HL-60/S4 (cell line): ENCODE results near the gene AKTIP.
"Not testable (repeated sequence)": the region's sequence is repeated elsewhere in the genome, so short reads cannot be mapped to it uniquely, and the experiment has no call there.

ENCODE experiments used
- in situ Hi-C: fragments of 300-500 bp; cut with MboI; formaldehyde crosslinking; loops from 2 replicates; pipeline ENCODE4 v1.14.3; 2022; ENCODE audit warnings: low sequenced_read_pairs

The AKTIP gene

GRCh38 chr16:53502331-53503269 lies at the start of gene AKTIP:
Gene AKTIP, minus strand, starts transcription at chr16:53503209. Its CDS starts 2,950 bp downstream, at chr16:53500259.
- in situ Hi-C loops = no loop called here

- in situ Hi-C loops = loop anchor here (25.0 kb wide), 1 partner anchor 1412 kb away; no protein-coding TSS in a partner anchor
These were observed 47.1 kb upstream of the AKTIP start for GRCh38 chr16:53549970-53550690.

DNA sequence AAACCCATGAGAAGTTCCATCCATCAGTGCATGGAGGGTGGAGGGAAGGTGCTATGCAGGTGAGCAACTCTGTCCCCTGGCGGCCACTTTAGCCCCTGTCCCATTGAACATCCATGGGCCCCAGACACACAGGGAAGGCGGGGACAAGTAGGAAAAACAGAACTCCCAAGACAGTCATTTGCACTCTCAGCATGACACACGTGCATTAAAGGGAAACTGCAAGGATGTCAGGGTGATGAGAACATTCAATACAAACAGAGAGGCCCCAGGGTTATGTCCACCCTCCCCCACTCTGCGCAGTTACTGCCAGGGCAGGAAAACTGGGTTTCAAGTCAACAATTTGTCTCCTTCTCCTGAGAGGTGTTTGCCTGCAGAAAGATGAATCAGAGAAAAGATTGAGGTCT lies 44.0 kb upstream of the AKTIP start:
- in situ Hi-C loops = no loop called here

DNA sequence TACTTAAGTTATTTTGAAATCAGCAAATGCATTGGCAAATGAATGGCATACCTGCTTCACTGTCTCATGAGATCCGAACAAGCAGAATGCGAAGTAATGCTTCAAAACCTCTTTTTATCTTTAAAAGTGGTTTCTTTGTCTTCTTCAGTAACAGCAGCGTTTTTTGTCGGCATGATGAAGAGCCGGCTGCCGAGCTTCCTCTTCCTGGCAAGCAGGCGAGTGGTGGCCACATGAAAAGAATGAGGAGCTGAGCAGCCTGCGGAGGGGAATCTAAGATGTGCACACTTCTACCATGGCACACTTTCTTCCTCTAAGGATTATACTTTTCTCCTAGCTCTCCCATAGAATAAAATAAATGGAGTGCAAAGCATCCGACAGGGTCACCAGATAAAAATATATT lies 42.4 kb upstream of the AKTIP start:
- in situ Hi-C loops = no loop called here

GRCh38 chr16:53542283-53542682 lies 39.3 kb upstream of the AKTIP start:
- in situ Hi-C loops = no loop called here

DNA sequence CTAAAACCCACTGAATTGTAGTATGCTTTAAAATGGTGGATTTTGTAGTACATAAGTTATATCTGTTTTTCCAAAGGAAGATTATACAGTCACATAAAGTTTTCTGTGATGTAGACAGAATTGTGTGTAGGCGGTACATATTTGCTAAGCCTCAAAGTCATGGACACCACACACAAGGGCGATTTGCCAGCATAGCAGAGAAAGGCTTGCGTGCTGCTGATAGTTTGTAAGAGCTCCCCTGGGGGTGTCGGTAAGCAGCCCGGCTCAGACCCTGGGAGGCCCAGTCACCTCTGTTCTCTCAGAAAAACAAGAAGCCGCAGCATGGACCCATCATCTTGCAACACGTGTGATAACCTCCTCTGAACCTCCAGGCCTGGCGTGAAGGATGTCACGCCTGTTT lies 38.3 kb upstream of the AKTIP start:
- in situ Hi-C loops = no loop called here

DNA sequence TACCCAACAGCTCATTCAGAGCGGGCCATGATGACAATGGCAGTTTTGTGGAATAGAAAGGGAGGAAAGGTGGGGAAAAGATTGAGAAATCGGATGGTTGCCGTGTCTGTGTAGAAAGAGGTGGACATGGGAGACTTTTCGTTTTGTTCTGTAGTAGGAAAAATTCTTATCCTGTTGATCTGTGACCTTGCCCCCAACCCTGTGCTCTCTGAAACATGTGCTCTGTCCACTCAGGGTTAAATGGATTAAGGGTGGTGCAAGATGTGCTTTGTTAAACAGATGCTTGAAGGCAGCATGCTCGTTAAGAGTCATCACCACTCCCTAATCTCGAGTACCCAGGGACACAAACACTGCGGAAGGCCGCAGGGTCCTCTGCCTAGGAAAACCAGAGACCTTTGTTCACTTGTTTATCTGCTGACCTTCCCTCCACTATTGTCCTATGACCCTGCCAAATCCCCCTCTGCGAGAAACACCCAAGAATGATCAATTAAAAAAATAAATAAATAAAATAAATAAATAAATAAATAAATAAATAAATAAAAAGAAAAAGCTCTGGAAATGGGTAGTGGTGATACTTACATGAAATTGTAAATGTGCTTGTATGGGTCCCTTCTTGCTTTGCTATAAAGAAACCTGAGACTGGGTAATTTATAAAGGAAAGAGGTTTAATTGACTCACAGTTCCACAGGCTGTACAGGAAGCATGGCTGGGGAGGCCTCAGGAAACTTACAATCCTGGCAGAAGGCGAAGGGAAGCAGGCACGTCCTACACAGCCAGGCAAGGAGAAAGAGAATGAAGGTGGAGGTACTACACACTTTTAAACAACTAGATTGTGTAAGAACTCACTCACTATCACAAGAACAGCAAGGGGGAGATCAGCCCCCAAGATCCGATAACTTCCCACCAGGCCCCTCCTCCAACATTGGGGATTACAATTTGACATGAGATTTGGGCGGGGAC lies 37.0 kb upstream of the AKTIP start:
- in situ Hi-C loops = not testable (repeated sequence)

- in situ Hi-C loops = not testable (repeated sequence)
These were observed 36.3 kb upstream of the AKTIP start for GRCh38 chr16:53539346-53539745.

DNA sequence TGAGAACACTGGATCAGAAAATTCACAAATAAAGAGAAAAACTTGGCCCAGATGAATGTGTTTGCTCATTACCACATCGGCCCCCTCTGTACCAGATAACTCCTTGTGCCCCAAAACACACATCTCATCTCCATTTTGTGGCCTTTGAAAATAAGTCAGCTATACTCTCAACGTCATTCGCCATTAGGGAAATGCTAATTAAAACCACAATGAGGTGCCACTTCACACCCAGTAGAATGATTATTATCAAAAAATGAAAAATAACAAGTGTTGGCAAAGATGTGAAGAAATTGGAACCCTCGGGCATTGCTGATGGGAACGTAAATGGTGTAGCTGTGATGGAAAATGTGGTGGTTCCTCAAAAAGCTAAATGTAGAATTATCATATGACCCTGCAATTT lies 34.6 kb upstream of the AKTIP start:
- in situ Hi-C loops = no loop called here

GRCh38 chr16:53534206-53534605 lies 31.2 kb upstream of the AKTIP start:
- in situ Hi-C loops = no loop called here

DNA sequence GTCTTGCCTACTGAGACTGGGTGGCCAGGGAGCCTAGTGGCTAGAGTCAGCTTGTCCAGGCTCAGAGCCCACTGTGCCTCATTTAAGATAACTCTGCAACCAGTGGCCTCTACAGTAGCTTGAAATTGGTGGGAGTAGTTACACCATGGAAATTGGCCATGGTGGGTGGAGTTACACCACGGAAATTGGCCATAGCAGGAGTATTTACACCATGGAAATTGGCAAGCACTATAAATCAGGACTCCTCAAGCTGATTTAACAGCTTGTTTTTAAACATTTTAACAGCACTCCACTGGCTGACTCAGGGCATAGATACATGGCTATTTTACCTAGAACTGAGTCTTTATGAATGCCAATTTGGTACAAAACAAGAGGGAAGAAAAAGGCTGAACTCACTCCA lies 27.7 kb upstream of the AKTIP start:
- in situ Hi-C loops = no loop called here

DNA sequence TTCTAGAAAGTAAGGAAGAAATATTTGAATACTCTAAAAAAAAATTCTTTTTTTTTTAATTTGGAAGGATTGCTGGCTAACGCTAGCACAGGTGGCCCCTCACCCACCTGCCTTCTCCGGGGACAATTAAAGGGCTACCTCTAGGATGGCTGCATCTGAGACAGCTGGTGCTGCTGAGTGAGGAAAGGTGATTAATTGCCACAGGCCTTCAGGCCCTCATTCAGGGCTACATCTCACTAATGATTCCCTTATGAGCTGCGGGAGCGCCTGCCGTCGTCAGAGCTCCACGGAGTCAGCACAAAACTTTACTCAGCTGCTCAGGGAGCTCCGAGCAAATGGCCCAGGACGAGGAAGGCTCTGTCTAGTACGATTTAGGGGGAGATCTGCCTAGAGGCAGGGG lies 27.0 kb upstream of the AKTIP start:
- in situ Hi-C loops = no loop called here

- in situ Hi-C loops = no loop called here
These were observed 26.5 kb upstream of the AKTIP start for GRCh38 chr16:53529513-53529912.

- in situ Hi-C loops = no loop called here
These were observed 25.8 kb upstream of the AKTIP start for GRCh38 chr16:53528797-53529196.

- in situ Hi-C loops = no loop called here
These were observed 21.1 kb upstream of the AKTIP start for GRCh38 chr16:53523971-53524548.

GRCh38 chr16:53523126-53523804 lies 20.3 kb upstream of the AKTIP start:
- in situ Hi-C loops = no loop called here

GRCh38 chr16:53519417-53520091 lies 16.5 kb upstream of the AKTIP start:
- in situ Hi-C loops = no loop called here

- in situ Hi-C loops = no loop called here
These were observed 15.8 kb upstream of the AKTIP start for GRCh38 chr16:53518550-53519416.
